ENCODE results near the gene SEH1L.

The SEH1L gene

GRCh38 chr18:12911025-12911928 is 36.5 kb upstream of the SEH1L start:
- no peak overlapping the region for H3K27ac ChIP-seq
- TF ChIP-seq CTCF (conservative IDR thresholded peaks at IDR 0.05): no peak

- no peak for TF ChIP-seq CTCF (conservative IDR thresholded peaks at IDR 0.05)
Measured at GRCh38 chr18:12911929-12912703, 35.7 kb upstream of the SEH1L start.

GRCh38 chr18:12921178-12921577 is 26.6 kb upstream of the SEH1L start:
- H3K27ac ChIP-seq: no peak overlapping the region

More at GRCh38 chr18:12911929-12912703, 35.7 kb upstream of the SEH1L start:
- no peak overlapping the region for H3K27ac ChIP-seq

GRCh38 chr18:12922266-12922665 is 25.5 kb upstream of the SEH1L start:
- H3K27ac ChIP-seq: no peak overlapping the region
- no peak for TF ChIP-seq CTCF (conservative IDR thresholded peaks at IDR 0.05)

More at GRCh38 chr18:12921178-12921577, 26.6 kb upstream of the SEH1L start:
- TF ChIP-seq CTCF (conservative IDR thresholded peaks at IDR 0.05): no peak

- no peak for TF ChIP-seq CTCF (conservative IDR thresholded peaks at IDR 0.05)
Measured at GRCh38 chr18:12924616-12925015, 23.2 kb upstream of the SEH1L start.

GRCh38 chr18:12928206-12928605 is 19.6 kb upstream of the SEH1L start:
- TF ChIP-seq CTCF (conservative IDR thresholded peaks at IDR 0.05): no peak
- H3K27ac ChIP-seq: no peak overlapping the region

More at GRCh38 chr18:12924616-12925015, 23.2 kb upstream of the SEH1L start:
- no peak overlapping the region for H3K27ac ChIP-seq

- TF ChIP-seq CTCF (conservative IDR thresholded peaks at IDR 0.05): no peak
- no peak overlapping the region for H3K27ac ChIP-seq
Measured at GRCh38 chr18:12928641-12929040, 19.2 kb upstream of the SEH1L start.

Data from VCaP (cell line).